K562 (cell line): ENCODE measurements around the gene CD300LG. TPM values are rescaled to one million over a fixed set of nuclear protein-coding genes. Genes with fewer than 3 reads are reported as not detected.

ENCODE experiments used
- CCNT2 ChIP-seq: IDR thresholded peaks from 2 replicates; pipeline ENCODE4 v1.6.1; 2011; ENCODE audit warnings: borderline replicate concordance, low read depth, mild to moderate bottlenecking, moderate library complexity, mixed read lengths, low read length; ENCODE audit not compliant: insufficient read length; ENCODE audit errors: extremely low read depth
- DNMT1 ChIP-seq: fragments of 450-650 bp; IDR thresholded peaks from 2 replicates; pipeline ENCODE4 v1.6.1; 2016; ENCODE audit warnings: antibody characterized with exemption, mild to moderate bottlenecking
- ESRRA ChIP-seq: fragments of 450-650 bp; IDR thresholded peaks from 2 replicates; pipeline ENCODE4 v1.6.1; 2014; ENCODE audit warnings: low read depth, mild to moderate bottlenecking, moderate library complexity, borderline replicate concordance
- EWSR1 ChIP-seq: fragments of 450-650 bp; IDR thresholded peaks from 2 replicates; pipeline ENCODE4 v1.6.1; 2018; ENCODE audit warnings: borderline replicate concordance, mild to moderate bottlenecking, low read depth, moderate library complexity; ENCODE audit not compliant: partially characterized antibody
- GTF2E2 ChIP-seq: fragments of 200-800 bp; sonication (Bioruptor generic); IDR thresholded peaks from 2 replicates; pipeline ENCODE4 v1.6.1; 2016; ENCODE audit warnings: missing genetic modification characterization, missing compliant biosample characterization
- HMG20B ChIP-seq: fragments of 250-450 bp; sonication (Bioruptor Pico); IDR thresholded peaks from 2 replicates; pipeline ENCODE4 v1.5.0; 2021; ENCODE audit warnings: mild to moderate bottlenecking
- HNRNPL ChIP-seq: fragments of 200-400 bp; formaldehyde crosslinking; IDR thresholded peaks from 2 replicates; pipeline ENCODE4 v1.6.1; 2017; ENCODE audit warnings: low read depth, mild to moderate bottlenecking, low read length
- HNRNPUL1 ChIP-seq: fragments of 200-400 bp; formaldehyde crosslinking; IDR thresholded peaks from 2 replicates; pipeline ENCODE4 v1.6.1; 2017; ENCODE audit warnings: low read length
- JUND ChIP-seq, 2 experiments: IDR thresholded peaks; 2 replicates in 1 of 2; 3 replicates in 1 of 2; pipeline ENCODE4 v1.6.1; 2011; ENCODE audit warnings: borderline replicate concordance in 2 of 2, low read depth in 2 of 2, low read length in 2 of 2, improper control_type of control experiment in 1 of 2, missing biosample characterization in 1 of 2, missing genetic modification characterization in 1 of 2, missing genetic modification reagents in 1 of 2
- MAFG ChIP-seq: fragments of 450-650 bp; conservative IDR thresholded peaks from 2 replicates; pipeline ENCODE4 v1.6.1; 2016; ENCODE audit warnings: missing genetic modification characterization, missing compliant biosample characterization
- NCOR1 ChIP-seq: fragments of 450-650 bp; IDR thresholded peaks from 2 replicates; pipeline ENCODE4 v1.6.1; 2016; ENCODE audit warnings: mild to moderate bottlenecking, moderate library complexity
- NFRKB ChIP-seq: fragments of 450-650 bp; IDR thresholded peaks from 2 replicates; pipeline ENCODE4 v1.6.1; 2016; ENCODE audit warnings: low read depth
- NR2C1 ChIP-seq, 2 experiments: fragments of 450-650 bp; IDR thresholded peaks; 2 replicates each; pipeline ENCODE4 v1.6.1; 2017; ENCODE audit warnings: mild to moderate bottlenecking in 2 of 2, antibody characterized with exemption in 1 of 2, inconsistent platforms in 1 of 2, missing compliant biosample characterization in 1 of 2, missing genetic modification characterization in 1 of 2
- PBX2 ChIP-seq, 2 experiments: IDR thresholded peaks in 1 of 2; conservative IDR thresholded peaks in 1 of 2; 2 replicates each; pipeline ENCODE4 v1.6.1; 2016; ENCODE audit warnings: low read depth in 2 of 2, mild to moderate bottlenecking in 1 of 2, missing compliant biosample characterization in 1 of 2, missing genetic modification characterization in 1 of 2, moderate library complexity in 1 of 2
- POLR3A ChIP-seq: IDR thresholded peaks from 2 replicates; pipeline ENCODE4 v1.6.1; 2011; ENCODE audit warnings: borderline replicate concordance, mild to moderate bottlenecking, moderate library complexity; ENCODE audit not compliant: insufficient read length, insufficient read depth; ENCODE audit errors: extremely low read depth
- SIN3A ChIP-seq, 2 experiments: fragments of 150-350 bp in 1 of 2; IDR thresholded peaks; 2 replicates each; pipeline ENCODE4 v1.6.1; 2011 to 2016; ENCODE audit warnings: borderline replicate concordance in 2 of 2, low read depth in 2 of 2, low read length in 2 of 2, mild to moderate bottlenecking in 2 of 2, moderate library complexity in 2 of 2; ENCODE audit not compliant: control insufficient read depth in 1 of 2
- XRCC4 ChIP-seq: IDR thresholded peaks from one replicate; pipeline ENCODE4 v1.6.1; 2011; ENCODE audit not compliant: insufficient read depth, insufficient read length; ENCODE audit errors: extremely low read depth
- ZNF174 ChIP-seq: fragments of 250-450 bp; sonication (Bioruptor Pico); IDR thresholded peaks from 2 replicates; pipeline ENCODE4 v1.4.0; 2020; ENCODE audit warnings: mild to moderate bottlenecking
- ZNF184 ChIP-seq: sonication (generic); formaldehyde crosslinking; IDR thresholded peaks from 2 replicates; pipeline ENCODE4 v1.5.0; 2020; ENCODE audit warnings: missing genetic modification reagents
- ZNF197 ChIP-seq: fragments of 200-800 bp; sonication (Bioruptor generic); IDR thresholded peaks from 2 replicates; pipeline ENCODE4 v1.6.1; 2016; ENCODE audit warnings: low read depth, missing genetic modification characterization, missing compliant biosample characterization
- ZNF316 ChIP-seq: fragments of 450-650 bp; IDR thresholded peaks from 2 replicates; pipeline ENCODE4 v1.6.1; 2016
- ZNF512 ChIP-seq: IDR thresholded peaks from 2 replicates; pipeline ENCODE4 v1.6.1; 2016; ENCODE audit warnings: missing genetic modification characterization, missing compliant biosample characterization
- ZNF583 ChIP-seq: fragments of 250-450 bp; sonication (Bioruptor Pico); IDR thresholded peaks from 2 replicates; pipeline ENCODE4 v1.4.0; 2020
- polyA plus RNA-seq, 8 experiments: library from polyadenylated mRNA; depleted of rRNA in 4 of 8; stranded (reverse) in 5 of 8; unstranded in 3 of 8; fragments of >200 nt; fragmentation: Nextera tagmentation in 2 of 8; fragmentation: Illumina TruSeq in 1 of 8; extraction: Ambion mirVana in 2 of 8; extraction: Trizol in 1 of 8; gene quantifications; 2 replicates each; pipeline versions ENCODE4 v1.2.1 to v1.2.3, GENCODE V29; 2011 to 2014; ENCODE audit warnings: inconsistent platforms in 1 of 8, missing spikeins in 1 of 8
- total RNA-seq, 7 experiments: library from RNA; depleted of rRNA in 6 of 7; stranded (reverse); fragments of >200 nt in 6 of 7; fragmentation: Illumina TruSeq in 2 of 7; extraction: Trizol in 2 of 7; gene quantifications; 2 replicates each; pipeline versions ENCODE4 v1.2.1 to v1.2.3, GENCODE V29; 2011 to 2021; ENCODE audit warnings: low replicate concordance in 1 of 7

The CD300LG gene
- total and polyA plus RNA-seq, 9 of the 15 experiments (the other 6 are each of a cell fraction or from before 2014, with no cell fraction given), result not detected

GRCh38 chr17:43878260-43879175, 31.5 kb downstream of the CD300LG start (continued):
- TF ChIP-seq ZNF512 (tag) (no peak), JUND (IDR thresholded peaks at IDR 0.05; ENCODE audit: borderline replicate concordance, low read depth, low read length) (peak; percentile 35; the same call in 1 of the 2 replicates), JUND (tag; IDR thresholded peaks at IDR 0.05; ENCODE audit: borderline replicate concordance, low read depth, low read length) (no peak; the same call in 2 of the 3 replicates), ZNF583 (CRISPR knock-in tag) (no peak), MAFG (tag) (peak; percentile 35; the same call in 1 of the 2 replicates), PBX2 (CRISPR knock-in tag; IDR thresholded peaks at IDR 0.05; ENCODE audit: low read depth) (no peak), PBX2 (tag; conservative IDR thresholded peaks at IDR 0.05; ENCODE audit: low read depth) (no peak), HNRNPUL1 (no peak), ZNF174 (CRISPR knock-in tag) (no peak), HNRNPL (no peak), NR2C1 (IDR thresholded peaks at IDR 0.05) (no peak), NR2C1 (tag; IDR thresholded peaks at IDR 0.05) (no peak), ZNF316 (peak; percentile 53; the same call in 1 of the 2 replicates), ESRRA (no peak), SIN3A (IDR thresholded peaks at IDR 0.05; ENCODE audit: borderline replicate concordance in 2 of 2, control insufficient read depth in 1 of 2, low read depth in 2 of 2, low read length in 2 of 2) (no peak), DNMT1 (no peak), EWSR1 (no peak), CCNT2 (no peak), ZNF197 (no peak), GTF2E2 (tag) (no peak), POLR3A (no peak), XRCC4 (no peak), NFRKB (no peak), ZNF184 (CRISPR knock-in tag) (no peak), HMG20B (CRISPR knock-in tag) (no peak), NCOR1 (no peak)
